ENCODE measurements around the gene SOAT2. TPM values are rescaled to one million over a fixed set of nuclear protein-coding genes. Genes with fewer than 3 reads are reported as not detected.

The SOAT2 gene
- polyA plus RNA-seq, 1 donor (not counting 4 experiments of a cell fraction or from before 2014, with no cell fraction given) = not detected

- peaks cover 17% of the 10 kb centered on the region for H3K4me1 ChIP-seq (ENCODE audit: control insufficient read depth, extremely low read depth, insufficient read depth, low read length)
Observed at GRCh38 chr12:53064613-53065436, 38.5 kb upstream of the SOAT2 start.

GRCh38 chr12:53065470-53065869 lies 37.8 kb upstream of the SOAT2 start:
- peaks cover 5% of the 10 kb centered on the region for H4K20me1 ChIP-seq (ENCODE audit: control insufficient read depth, extremely low read depth, insufficient read depth, low read length)
- no peaks in the 10 kb centered on the region for H3K9me1 ChIP-seq (ENCODE audit: control insufficient read depth, extremely low read depth, insufficient read depth, low read length)
- DNase-seq (ENCODE audit: low read depth, low spot score) (no peak), FAIRE-seq (no peak)
- H3K9me3 ChIP-seq (ENCODE audit: control insufficient read depth, low read depth, low read length) = no peaks in the 10 kb centered on the region
- H3K4me2 ChIP-seq (ENCODE audit: control insufficient read depth, extremely low read depth, insufficient read depth, low read depth, low read length) = no peak overlapping the region
- H2AFZ ChIP-seq (ENCODE audit: control insufficient read depth, low read length) = no peak overlapping the region
- peaks cover 17% of the 10 kb centered on the region for H3K4me1 ChIP-seq (ENCODE audit: control insufficient read depth, extremely low read depth, insufficient read depth, low read length)
- no peak overlapping the region for H3K4me3 ChIP-seq (ENCODE audit: control insufficient read depth in 2 of 3, extremely low read depth in 1 of 3, insufficient read depth in 2 of 3, low read depth in 1 of 3, low read length in 3 of 3)
- H3K27me3 ChIP-seq (ENCODE audit: control insufficient read depth, extremely low read depth, insufficient read depth, low read length) = no peaks in the 10 kb centered on the region
- TF ChIP-seq CTCF (optimal IDR thresholded peaks at IDR 0.05 in 1 of 3, IDR thresholded peaks at IDR 0.05 in 1 of 3, conservative IDR thresholded peaks at IDR 0.05 in 1 of 3; ENCODE audit: extremely low read depth in 1 of 3, insufficient read depth in 2 of 3, low read length in 3 of 3) (no peak), EZH2 (IDR thresholded peaks at IDR 0.05; ENCODE audit: low read length) (no peak)
- H3K79me2 ChIP-seq (ENCODE audit: control insufficient read depth, insufficient read depth, low read length) = no peaks in the 10 kb centered on the region
- dilution Hi-C loops (cut with MboI; ENCODE audit: extremely low pct_ligation_motif_present, low sequenced_read_pairs) = no loop called here
- H3K27ac ChIP-seq (ENCODE audit: control insufficient read depth, insufficient read depth, low read length) = no peak overlapping the region
- H3K36me3 ChIP-seq (ENCODE audit: control insufficient read depth in 2 of 2, extremely low read depth in 1 of 2, insufficient read depth in 2 of 2, low read length in 2 of 2) = peaks cover 22% of the 10 kb centered on the region in 2 experiments
- H3K9ac ChIP-seq (ENCODE audit: control insufficient read depth, extremely low read depth, insufficient read depth, low read length) = no peak overlapping the region

More at GRCh38 chr12:53064613-53065436, 38.5 kb upstream of the SOAT2 start:
- Histone ChIP-seq H3K36me3 (ENCODE audit: control insufficient read depth in 2 of 2, extremely low read depth in 1 of 2, insufficient read depth in 2 of 2, low read length in 2 of 2) (peaks cover 22% of the 10 kb centered on the region in 2 experiments), H3K27ac (ENCODE audit: control insufficient read depth, insufficient read depth, low read length) (no peak overlapping the region), H3K27me3 (ENCODE audit: control insufficient read depth, extremely low read depth, insufficient read depth, low read length) (no peaks in the 10 kb centered on the region), H3K9ac (ENCODE audit: control insufficient read depth, extremely low read depth, insufficient read depth, low read length) (no peak overlapping the region), H3K4me2 (ENCODE audit: control insufficient read depth, extremely low read depth, insufficient read depth, low read depth, low read length) (no peak overlapping the region), H3K9me1 (ENCODE audit: control insufficient read depth, extremely low read depth, insufficient read depth, low read length) (no peaks in the 10 kb centered on the region), H3K79me2 (ENCODE audit: control insufficient read depth, insufficient read depth, low read length) (no peaks in the 10 kb centered on the region), H2AFZ (ENCODE audit: control insufficient read depth, low read length) (no peak overlapping the region), H4K20me1 (ENCODE audit: control insufficient read depth, extremely low read depth, insufficient read depth, low read length) (peaks cover 5% of the 10 kb centered on the region), H3K9me3 (ENCODE audit: control insufficient read depth, low read depth, low read length) (no peaks in the 10 kb centered on the region), H3K4me3 (ENCODE audit: control insufficient read depth in 2 of 3, extremely low read depth in 1 of 3, insufficient read depth in 2 of 3, low read depth in 1 of 3, low read length in 3 of 3) (no peak overlapping the region)
- dilution Hi-C loops (cut with MboI; ENCODE audit: extremely low pct_ligation_motif_present, low sequenced_read_pairs) = no loop called here
- no peak for DNase-seq (ENCODE audit: low read depth, low spot score)
- no peak for TF ChIP-seq EZH2 (IDR thresholded peaks at IDR 0.05; ENCODE audit: low read length)
- no peak for TF ChIP-seq CTCF (optimal IDR thresholded peaks at IDR 0.05 in 1 of 3, IDR thresholded peaks at IDR 0.05 in 1 of 3, conservative IDR thresholded peaks at IDR 0.05 in 1 of 3; ENCODE audit: extremely low read depth in 1 of 3, insufficient read depth in 2 of 3, low read length in 3 of 3)
- no peak for FAIRE-seq

All from keratinocyte (primary cell).